ENCODE data around the gene HOXC9.

HOXC9 gene

GRCh38 chr12:53983950-53984572 is 15.9 kb upstream of the HOXC9 start (continued):
- TF ChIP-seq ZNF23 (tag by site-specific recombination; IDR thresholded peaks at IDR 0.05; ENCODE audit: borderline replicate concordance) (no peak), RBAK (tag by site-specific recombination; IDR thresholded peaks at IDR 0.05) (no peak)

DNA sequence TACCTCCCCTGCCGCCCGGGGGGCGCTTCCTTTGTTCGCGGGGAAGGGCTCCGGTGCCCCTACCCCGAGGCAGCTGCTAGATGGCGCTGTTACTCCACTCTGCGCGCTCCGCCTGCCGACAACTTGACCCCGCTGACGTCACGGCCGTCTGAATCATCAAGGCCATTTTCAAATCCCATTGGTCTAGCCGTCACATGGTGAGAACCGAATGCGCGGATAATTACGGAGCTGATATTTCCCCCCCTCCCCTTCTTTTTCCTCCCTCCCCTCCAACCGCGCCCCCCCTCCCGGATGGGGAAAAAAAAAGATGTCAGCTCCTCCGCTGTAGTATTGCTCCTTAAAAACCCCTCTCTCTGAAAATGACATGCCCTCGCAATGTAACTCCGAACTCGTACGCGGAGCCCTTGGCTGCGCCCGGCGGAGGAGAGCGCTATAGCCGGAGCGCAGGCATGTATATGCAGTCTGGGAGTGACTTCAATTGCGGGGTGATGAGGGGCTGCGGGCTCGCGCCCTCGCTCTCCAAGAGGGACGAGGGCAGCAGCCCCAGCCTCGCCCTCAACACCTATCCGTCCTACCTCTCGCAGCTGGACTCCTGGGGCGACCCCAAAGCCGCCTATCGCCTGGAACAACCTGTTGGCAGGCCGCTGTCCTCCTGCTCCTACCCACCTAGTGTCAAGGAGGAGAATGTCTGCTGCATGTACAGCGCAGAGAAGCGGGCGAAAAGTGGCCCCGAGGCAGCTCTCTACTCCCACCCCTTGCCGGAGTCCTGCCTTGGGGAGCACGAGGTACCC is 14.9 kb upstream of the HOXC9 start, which contains the start of gene HOXC10:
Gene HOXC10 (plus strand): TSS at position 246 of the 791 bp plus-strand sequence. CDS start 114 bp downstream, at position 360.
- Histone ChIP-seq H3K4me1 (ENCODE audit: control insufficient read depth, insufficient read depth, low read length) (peaks cover 25% of the 10 kb centered on the region), H3K4me3 (ENCODE audit: low read depth, low read length) (peak within 1 kb of the TSS; percentile 32), H3K9me3 (ENCODE audit: control insufficient read depth, insufficient read depth, low read depth, low read length) (no peaks in the 10 kb centered on the region), H3K27ac (ENCODE audit: extremely low read depth, low read depth, low read length) (peak within 1 kb of the TSS; percentile 90), H3K36me3 (ENCODE audit: control insufficient read depth in 2 of 2, insufficient read depth in 1 of 2, low read length in 2 of 2) (no peaks in the 10 kb centered on the region)
- CTCF ChIA-PET: interaction anchor here (0.6 to 5.8 kb wide), 42 partner anchors 8 to 479 kb away, joined by 3 to 88 read pairs (median 5); partner anchors contain the start of genes HOXC13, HOXC8, HOXC9 and SMUG1
- POLR2A ChIA-PET: interaction anchor here (0.5 to 2.5 kb wide), 6 partner anchors 10 to 200 kb away, joined by 3 to 16 read pairs (median 6); partner anchors contain the start of genes HOXC13 and HOXC9
- TF ChIP-seq ZNF664 (tag by site-specific recombination; IDR thresholded peaks at IDR 0.05): no peak
- TF ChIP-seq ZNF311 (tag by site-specific recombination; IDR thresholded peaks at IDR 0.05; ENCODE audit: borderline replicate concordance): no peak
- no peak for TF ChIP-seq SETDB1 (IDR thresholded peaks at IDR 0.05; ENCODE audit: insufficient read length, low read length)
- no peak for TF ChIP-seq HOXA7 (CRISPR knock-in tag; IDR thresholded peaks at IDR 0.05; ENCODE audit: borderline replicate concordance)
- no peak for TF ChIP-seq IKZF3 (tag by site-specific recombination; IDR thresholded peaks at IDR 0.05)
- TF ChIP-seq ZBTB49 (tag by site-specific recombination; IDR thresholded peaks at IDR 0.05; ENCODE audit: low read depth): no peak
- no peak for TF ChIP-seq ZNF433 (tag by site-specific recombination; IDR thresholded peaks at IDR 0.05; ENCODE audit: low read depth)
- TF ChIP-seq, protein P1, sequence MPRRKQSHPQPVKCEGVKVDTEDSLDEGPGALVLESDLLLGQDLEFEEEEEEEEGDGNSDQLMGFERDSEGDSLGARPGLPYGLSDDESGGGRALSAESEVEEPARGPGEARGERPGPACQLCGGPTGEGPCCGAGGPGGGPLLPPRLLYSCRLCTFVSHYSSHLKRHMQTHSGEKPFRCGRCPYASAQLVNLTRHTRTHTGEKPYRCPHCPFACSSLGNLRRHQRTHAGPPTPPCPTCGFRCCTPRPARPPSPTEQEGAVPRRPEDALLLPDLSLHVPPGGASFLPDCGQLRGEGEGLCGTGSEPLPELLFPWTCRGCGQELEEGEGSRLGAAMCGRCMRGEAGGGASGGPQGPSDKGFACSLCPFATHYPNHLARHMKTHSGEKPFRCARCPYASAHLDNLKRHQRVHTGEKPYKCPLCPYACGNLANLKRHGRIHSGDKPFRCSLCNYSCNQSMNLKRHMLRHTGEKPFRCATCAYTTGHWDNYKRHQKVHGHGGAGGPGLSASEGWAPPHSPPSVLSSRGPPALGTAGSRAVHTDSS (tag by site-specific recombination; IDR thresholded peaks at IDR 0.05): no peak
- no peak for TF ChIP-seq ZNF843 (tag by site-specific recombination; IDR thresholded peaks at IDR 0.05)
- TF ChIP-seq, protein P2, sequence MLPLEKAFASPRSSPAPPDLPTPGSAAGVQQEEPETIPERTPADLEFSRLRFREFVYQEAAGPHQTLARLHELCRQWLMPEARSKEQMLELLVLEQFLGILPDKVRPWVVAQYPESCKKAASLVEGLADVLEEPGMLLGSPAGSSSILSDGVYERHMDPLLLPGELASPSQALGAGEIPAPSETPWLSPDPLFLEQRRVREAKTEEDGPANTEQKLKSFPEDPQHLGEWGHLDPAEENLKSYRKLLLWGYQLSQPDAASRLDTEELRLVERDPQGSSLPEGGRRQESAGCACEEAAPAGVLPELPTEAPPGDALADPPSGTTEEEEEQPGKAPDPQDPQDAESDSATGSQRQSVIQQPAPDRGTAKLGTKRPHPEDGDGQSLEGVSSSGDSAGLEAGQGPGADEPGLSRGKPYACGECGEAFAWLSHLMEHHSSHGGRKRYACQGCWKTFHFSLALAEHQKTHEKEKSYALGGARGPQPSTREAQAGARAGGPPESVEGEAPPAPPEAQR (tag by site-specific recombination; IDR thresholded peaks at IDR 0.05): no peak
- TF ChIP-seq ZNF266 (tag by site-specific recombination; IDR thresholded peaks at IDR 0.05; ENCODE audit: low read depth): no peak
- TF ChIP-seq ZNF624 (tag by site-specific recombination; IDR thresholded peaks at IDR 0.05): no peak
- TF ChIP-seq KLF7 (tag by site-specific recombination; IDR thresholded peaks at IDR 0.05; ENCODE audit: borderline replicate concordance): no peak
- TF ChIP-seq SP7 (tag by site-specific recombination; IDR thresholded peaks at IDR 0.05): peak; percentile 66
- TF ChIP-seq PRDM2 (tag by site-specific recombination; IDR thresholded peaks at IDR 0.05; ENCODE audit: borderline replicate concordance): no peak
- TF ChIP-seq ZFHX2 (tag by site-specific recombination; conservative IDR thresholded peaks at IDR 0.05): no peak
- no peak for TF ChIP-seq ZNF658 (tag by site-specific recombination; IDR thresholded peaks at IDR 0.05)
- TF ChIP-seq ZNF621 (tag by site-specific recombination; IDR thresholded peaks at IDR 0.05): no peak
- TF ChIP-seq ZBTB21 (tag by site-specific recombination; IDR thresholded peaks at IDR 0.05): peak; percentile 96
- TF ChIP-seq ZNF24 (tag by site-specific recombination; IDR thresholded peaks at IDR 0.05): no peak
- TF ChIP-seq ZBTB7A (tag by site-specific recombination; IDR thresholded peaks at IDR 0.05; ENCODE audit: low read depth): no peak
- TF ChIP-seq ZNF792 (tag by site-specific recombination; IDR thresholded peaks at IDR 0.05): no peak

Data from HEK293 (cell line).